Measurements from ENCODE around the gene PIMREG.

Gene PIMREG

DNA sequence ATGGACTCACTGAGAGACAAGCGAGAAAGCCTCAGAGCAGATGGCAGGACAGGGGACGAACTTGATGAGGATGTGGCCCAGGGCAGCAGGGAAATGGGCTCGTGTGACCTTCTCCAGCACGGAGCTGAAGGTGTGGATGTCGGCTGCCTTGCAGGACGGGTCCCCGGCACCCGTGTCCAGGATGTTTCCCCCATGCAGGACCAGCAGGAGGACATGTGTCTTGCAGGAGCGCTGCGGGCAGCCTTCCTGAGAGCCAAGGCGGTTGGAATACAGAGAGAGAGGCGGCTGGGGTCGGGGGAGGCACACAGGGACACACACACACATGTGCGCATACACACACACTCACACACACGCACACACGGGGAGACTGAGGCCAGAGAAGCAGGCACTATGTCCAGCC is 39.3 kb downstream of the PIMREG start:
- no peak for TF ChIP-seq CTCF (IDR thresholded peaks at IDR 0.05)
- Histone ChIP-seq H3K36me3 (ENCODE audit: control insufficient read depth, insufficient read depth, low read length) (no peaks in the 10 kb centered on the region), H3K4me1 (no peaks in the 10 kb centered on the region), H3K9me3 (ENCODE audit: control insufficient read depth, low read length) (no peaks in the 10 kb centered on the region), H3K4me3 (ENCODE audit: low read depth, low read length) (no peak overlapping the region), H3K27ac (no peak overlapping the region), H3K9ac (no peak overlapping the region), H2AFZ (no peak overlapping the region), H3K27me3 (ENCODE audit: control insufficient read depth, insufficient read depth, low read length) (no peaks in the 10 kb centered on the region), H3K79me2 (no peaks in the 10 kb centered on the region), H3K4me2 (ENCODE audit: low read length) (no peak overlapping the region)

GRCh38 chr17:6485646-6486412 is 41.6 kb downstream of the PIMREG start:
- no peaks in the 10 kb centered on the region for H3K9me3 ChIP-seq (ENCODE audit: control insufficient read depth, low read length)
- no peak overlapping the region for H3K27ac ChIP-seq
- no peaks in the 10 kb centered on the region for H3K79me2 ChIP-seq
- no peak overlapping the region for H3K4me2 ChIP-seq (ENCODE audit: low read length)
- no peak overlapping the region for H3K9ac ChIP-seq
- no peak overlapping the region for H3K4me3 ChIP-seq (ENCODE audit: low read depth, low read length)
- no peaks in the 10 kb centered on the region for H3K27me3 ChIP-seq (ENCODE audit: control insufficient read depth, insufficient read depth, low read length)
- no peaks in the 10 kb centered on the region for H3K4me1 ChIP-seq
- TF ChIP-seq CTCF (IDR thresholded peaks at IDR 0.05), result no peak
- no peaks in the 10 kb centered on the region for H3K36me3 ChIP-seq (ENCODE audit: control insufficient read depth, insufficient read depth, low read length)
- no peak overlapping the region for H2AFZ ChIP-seq

GRCh38 chr17:6487251-6488007 is 43.2 kb downstream of the PIMREG start:
- Histone ChIP-seq H3K27me3 (ENCODE audit: control insufficient read depth, insufficient read depth, low read length) (no peaks in the 10 kb centered on the region), H3K9ac (no peak overlapping the region), H3K4me2 (ENCODE audit: low read length) (no peak overlapping the region), H3K27ac (no peak overlapping the region), H3K4me1 (no peaks in the 10 kb centered on the region), H3K36me3 (ENCODE audit: control insufficient read depth, insufficient read depth, low read length) (no peaks in the 10 kb centered on the region), H2AFZ (no peak overlapping the region), H3K4me3 (ENCODE audit: low read depth, low read length) (no peak overlapping the region), H3K79me2 (no peaks in the 10 kb centered on the region), H3K9me3 (ENCODE audit: control insufficient read depth, low read length) (no peaks in the 10 kb centered on the region)
- no peak for TF ChIP-seq CTCF (IDR thresholded peaks at IDR 0.05)

- H3K9me3 ChIP-seq (ENCODE audit: control insufficient read depth, low read length), result no peaks in the 10 kb centered on the region
- no peaks in the 10 kb centered on the region for H3K4me1 ChIP-seq
- no peak overlapping the region for H3K9ac ChIP-seq
- no peaks in the 10 kb centered on the region for H3K36me3 ChIP-seq (ENCODE audit: control insufficient read depth, insufficient read depth, low read length)
- H3K27me3 ChIP-seq (ENCODE audit: control insufficient read depth, insufficient read depth, low read length), result no peaks in the 10 kb centered on the region
- H2AFZ ChIP-seq, result no peak overlapping the region
- H3K4me3 ChIP-seq (ENCODE audit: low read depth, low read length), result no peak overlapping the region
- no peak overlapping the region for H3K27ac ChIP-seq
- no peak overlapping the region for H3K4me2 ChIP-seq (ENCODE audit: low read length)
- no peaks in the 10 kb centered on the region for H3K79me2 ChIP-seq
- TF ChIP-seq CTCF (IDR thresholded peaks at IDR 0.05), result no peak
Measured at GRCh38 chr17:6488008-6488539, 43.8 kb downstream of the PIMREG start.

All from parathyroid adenoma (tissue), 2 donors.